ENCODE measurements around the gene PPT1. TPM values are rescaled to one million over a fixed set of nuclear protein-coding genes. Genes with fewer than 3 reads are reported as not detected.

The PPT1 gene
- polyA plus RNA-seq, 1 donor from 2014 or later, result 64.6 TPM

GRCh38 chr1:40096646-40096976 is 441 bp downstream of the PPT1 start:
- peaks cover 10% of the 10 kb centered on the region for H3K79me2 ChIP-seq (replicated peaks; ENCODE audit: insufficient read depth, low read length)
- peak overlapping the region; percentile 99 for H2AFZ ChIP-seq (ENCODE audit: low read depth, low read length)
- peak overlapping the region; percentile 78 for H3K4me3 ChIP-seq (ENCODE audit: low read length)
- TF ChIP-seq POLR2AphosphoS5 (IDR thresholded peaks at IDR 0.05) (no peak), EZH2 (IDR thresholded peaks at IDR 0.05; ENCODE audit: borderline replicate concordance, insufficient read depth, low read length, poor library complexity, severe bottlenecking) (no peak), RAD21 (conservative IDR thresholded peaks at IDR 0.05) (no peak)
- no peaks in the 10 kb centered on the region for H3K9me2 ChIP-seq (ENCODE audit: insufficient read depth, low read length)
- no peaks in the 10 kb centered on the region for H3F3A ChIP-seq (ENCODE audit: insufficient read depth, low read length, poor library complexity, severe bottlenecking)
- peak overlapping the region; percentile 76 for H3K9ac ChIP-seq (ENCODE audit: low read length)
- no peaks in the 10 kb centered on the region for H3K9me3 ChIP-seq (ENCODE audit: low read length)
- H3K4me2 ChIP-seq (ENCODE audit: low read length), result peak overlapping the region; percentile 98
- no peaks in the 10 kb centered on the region for H4K20me1 ChIP-seq (ENCODE audit: insufficient read depth)
- H3K27ac ChIP-seq (ENCODE audit: low read length), result peak overlapping the region; percentile 80
- H3K27me3 ChIP-seq (ENCODE audit: insufficient read depth, low read depth, low read length), result no peaks in the 10 kb centered on the region
- no peaks in the 10 kb centered on the region for H3K36me3 ChIP-seq (ENCODE audit: insufficient read depth, low read length)

- no peak for TF ChIP-seq TAF1 (IDR thresholded peaks at IDR 0.05; ENCODE audit: low read depth)
- no peak for TF ChIP-seq SMC3 (conservative IDR thresholded peaks at IDR 0.05; ENCODE audit: poor library complexity)
- TF ChIP-seq MXI1 (conservative IDR thresholded peaks at IDR 0.05; ENCODE audit: poor library complexity, severe bottlenecking), result no peak
- TF ChIP-seq EZH2 (IDR thresholded peaks at IDR 0.05; ENCODE audit: borderline replicate concordance, insufficient read depth, low read length, poor library complexity, severe bottlenecking), result no peak
- TF ChIP-seq EP300 (conservative IDR thresholded peaks at IDR 0.05; ENCODE audit: poor library complexity, severe bottlenecking), result no peak
- TF ChIP-seq CTCF (IDR thresholded peaks at IDR 0.05; ENCODE audit: poor library complexity, severe bottlenecking), result no peak
- no peak for TF ChIP-seq POLR2AphosphoS5 (IDR thresholded peaks at IDR 0.05)
- TF ChIP-seq RAD21 (conservative IDR thresholded peaks at IDR 0.05), result no peak
- TF ChIP-seq REST (IDR thresholded peaks at IDR 0.05; ENCODE audit: borderline replicate concordance), result no peak
- Histone ChIP-seq H3K27me3 (ENCODE audit: insufficient read depth, low read depth, low read length) (no peaks in the 10 kb centered on the region), H3F3A (ENCODE audit: insufficient read depth, low read length, poor library complexity, severe bottlenecking) (no peaks in the 10 kb centered on the region), H3K9ac (ENCODE audit: low read length) (no peak overlapping the region), H4K20me1 (ENCODE audit: insufficient read depth) (no peaks in the 10 kb centered on the region), H3K36me3 (ENCODE audit: insufficient read depth, low read length) (no peaks in the 10 kb centered on the region), H3K9me2 (ENCODE audit: insufficient read depth, low read length) (no peaks in the 10 kb centered on the region), H2AFZ (ENCODE audit: low read depth, low read length) (no peak overlapping the region), H3K4me3 (ENCODE audit: low read length) (peak overlapping the region; percentile 78), H3K27ac (ENCODE audit: low read length) (no peak overlapping the region), H3K4me2 (ENCODE audit: low read length) (peak overlapping the region; percentile 98), H3K9me3 (ENCODE audit: low read length) (no peaks in the 10 kb centered on the region), H3K79me2 (replicated peaks; ENCODE audit: insufficient read depth, low read length) (peaks cover 10% of the 10 kb centered on the region)
These were observed 1.2 kb downstream of the PPT1 start for GRCh38 chr1:40095806-40096205.
